GM19397 (cell line): ENCODE results near the gene TPGS1.

Source experiments
- ATAC-seq: cut with Tn5 transposase; IDR thresholded peaks from one replicate; pipeline ENCODE4 v1.9.1; 2021; ENCODE audit warnings: mild to moderate bottlenecking, moderate library complexity; ENCODE audit not compliant: unreplicated experiment

Gene TPGS1

DNA sequence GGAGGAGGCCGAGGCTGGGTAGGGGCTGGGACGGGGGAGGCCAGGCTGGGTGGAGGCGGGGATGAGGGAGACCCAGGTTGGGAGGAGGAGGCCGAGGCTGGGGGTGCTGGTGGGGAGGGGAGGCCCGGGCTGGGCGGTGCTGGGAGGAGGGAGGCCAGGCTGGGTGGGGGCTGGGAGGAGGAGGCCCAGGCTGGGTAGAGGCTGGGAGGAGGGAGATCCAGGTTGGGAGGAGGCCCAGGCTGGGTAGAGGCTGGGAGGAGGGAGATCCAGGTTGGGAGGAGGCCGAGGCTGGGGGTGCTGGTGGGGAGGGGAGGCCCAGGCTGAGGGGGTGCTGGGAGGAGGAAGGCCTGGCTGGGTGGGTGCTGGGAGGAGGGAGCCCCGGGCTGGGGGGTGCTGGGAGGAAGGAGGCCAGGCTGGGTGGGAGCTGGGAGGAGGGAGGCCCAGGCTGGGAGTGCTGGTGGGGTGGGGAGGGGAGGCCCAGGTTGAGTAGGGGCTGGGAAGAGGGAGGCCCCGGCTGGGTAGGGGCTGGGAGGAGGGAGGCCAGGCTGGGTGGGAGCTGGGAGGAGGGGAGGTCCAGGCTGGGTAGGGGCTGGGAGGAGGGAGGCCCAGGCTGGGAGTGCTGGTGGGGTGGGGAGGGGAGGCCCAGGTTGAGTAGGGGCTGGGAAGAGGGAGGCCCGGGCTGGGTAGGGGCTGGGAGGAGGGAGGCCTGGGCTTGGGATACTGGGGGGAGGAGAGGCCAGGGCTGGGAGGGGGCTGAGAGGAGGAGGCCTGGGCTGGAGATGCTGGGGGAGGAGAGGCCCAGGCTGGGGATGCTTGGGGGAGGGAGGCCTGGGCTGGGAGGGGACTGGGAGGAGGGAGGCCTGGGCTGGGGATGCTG, 10.7 kb downstream of the TPGS1 start:
- ATAC-seq = no peak

DNA sequence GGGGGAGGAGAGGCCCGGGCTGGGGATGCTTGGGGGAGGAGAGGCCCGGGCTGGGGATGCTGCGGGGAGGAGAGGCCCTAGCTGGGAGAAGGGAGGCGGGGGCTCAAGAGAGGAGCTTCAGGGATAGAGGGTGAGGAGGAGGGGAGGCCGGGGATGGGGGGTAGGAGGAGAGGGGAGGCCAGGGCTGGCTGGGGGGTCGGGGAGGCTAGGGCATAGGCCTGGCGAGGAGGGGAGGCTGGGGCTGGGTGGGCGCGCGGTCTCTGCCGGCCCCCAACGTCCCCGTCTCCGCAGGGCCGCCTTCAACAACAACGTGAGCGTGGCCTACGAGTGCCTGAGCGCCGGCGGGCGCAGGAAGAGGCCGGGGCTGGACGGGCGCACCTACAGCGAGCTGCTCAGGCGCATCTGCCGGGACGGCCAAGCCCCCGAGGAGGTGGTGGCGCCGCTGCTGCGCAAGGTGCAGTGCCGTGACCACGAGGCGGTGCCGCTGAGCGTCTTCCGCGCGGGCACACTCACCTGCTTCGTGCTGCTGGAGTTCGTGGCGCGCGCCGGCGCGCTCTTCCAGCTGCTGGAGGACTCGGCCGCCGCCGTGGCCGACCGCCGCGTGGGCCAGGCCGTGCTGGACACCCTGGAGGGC, 11.4 kb downstream of the TPGS1 start:
- ATAC-seq = no peak

DNA sequence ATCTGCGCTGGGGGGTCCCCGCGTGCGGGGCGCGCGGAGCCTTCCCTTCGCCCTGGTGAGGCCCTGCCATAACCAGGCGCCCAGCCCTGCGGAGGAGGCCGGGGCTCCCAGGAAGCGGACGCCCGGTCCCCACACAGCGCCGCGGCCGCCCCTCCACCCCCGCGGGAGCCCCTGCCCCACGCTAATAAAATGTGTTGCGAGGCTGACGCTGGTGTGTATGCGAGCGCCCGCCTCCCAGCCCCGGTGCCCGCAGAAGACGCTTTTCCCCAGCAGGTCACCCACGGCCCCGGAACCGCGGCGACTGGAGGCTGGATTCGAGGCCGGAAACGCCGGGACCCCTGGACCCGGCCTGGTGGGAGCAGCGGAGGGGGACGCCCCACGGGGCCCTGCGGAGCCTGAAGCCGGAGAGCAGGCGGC, 12.2 kb downstream of the TPGS1 start:
- ATAC-seq = no peak

DNA sequence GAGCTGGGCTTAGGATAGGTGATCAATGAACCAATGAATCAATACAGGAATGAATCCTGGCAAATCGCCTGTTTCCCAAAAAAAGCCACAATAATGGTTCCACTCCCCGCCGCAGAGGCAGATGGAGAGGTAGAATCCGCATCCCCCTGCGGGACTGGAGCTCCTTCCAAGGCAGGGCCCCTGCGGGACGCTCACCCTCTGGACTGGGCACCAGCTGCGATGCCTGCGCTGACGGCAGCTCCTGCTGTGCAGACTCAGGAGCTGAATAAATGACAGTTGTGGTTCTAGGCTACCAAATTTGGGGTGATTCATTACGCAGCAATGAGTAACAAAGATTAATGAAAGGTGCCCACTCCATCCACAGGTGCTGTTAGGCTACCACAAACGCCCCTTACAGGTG, 15.4 kb downstream of the TPGS1 start:
- no peak for ATAC-seq

DNA sequence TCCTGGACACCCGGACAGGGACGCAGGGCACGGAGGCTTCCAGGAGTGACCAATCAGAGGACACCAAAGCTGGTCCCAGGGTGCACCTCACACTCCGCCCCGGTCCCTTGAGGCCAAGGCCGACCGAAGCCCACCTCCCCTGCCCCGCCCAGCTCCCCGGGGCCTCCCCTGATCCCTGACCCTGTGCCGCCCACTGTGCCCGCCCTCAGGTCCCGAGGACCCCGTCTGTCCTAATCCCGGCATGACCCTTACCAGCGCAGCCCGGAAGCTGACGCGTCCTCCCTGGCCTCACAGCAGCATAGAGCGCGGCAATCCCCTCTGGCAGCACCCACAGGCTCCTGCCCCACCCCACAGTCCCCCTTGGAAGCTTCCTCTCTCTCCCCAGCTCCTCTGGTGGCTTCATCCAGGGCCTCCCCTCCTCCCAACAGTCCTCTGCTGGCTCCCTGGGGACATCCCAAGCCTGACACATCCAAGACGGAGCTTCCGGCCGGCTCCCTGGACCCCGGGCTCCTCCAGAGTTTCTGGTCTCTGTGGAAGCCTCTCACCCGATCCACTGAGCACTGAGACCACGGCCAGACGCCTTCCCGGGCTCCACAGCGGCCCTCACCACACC, 16.9 kb downstream of the TPGS1 start:
- no peak for ATAC-seq

DNA sequence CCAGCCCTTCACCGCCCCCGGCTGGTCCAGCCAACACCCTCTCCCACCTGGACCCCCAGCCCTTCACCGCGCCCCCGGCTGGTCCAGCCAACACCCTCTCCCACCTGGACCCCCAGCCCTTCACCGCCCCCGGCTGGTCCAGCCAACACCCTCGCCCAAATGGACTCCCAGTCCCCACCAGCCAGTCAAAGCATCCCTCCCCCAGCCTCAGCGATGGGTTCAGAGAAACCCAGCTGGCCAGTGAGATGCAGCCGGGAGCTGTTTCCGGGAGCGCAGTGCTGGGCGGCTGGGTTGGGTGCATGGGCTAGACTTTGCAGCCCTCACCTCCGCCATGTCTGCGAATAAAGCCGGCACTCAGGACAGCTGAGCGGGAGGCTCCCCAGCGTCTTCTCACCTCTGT, 17.7 kb downstream of the TPGS1 start:
- no peak for ATAC-seq

DNA sequence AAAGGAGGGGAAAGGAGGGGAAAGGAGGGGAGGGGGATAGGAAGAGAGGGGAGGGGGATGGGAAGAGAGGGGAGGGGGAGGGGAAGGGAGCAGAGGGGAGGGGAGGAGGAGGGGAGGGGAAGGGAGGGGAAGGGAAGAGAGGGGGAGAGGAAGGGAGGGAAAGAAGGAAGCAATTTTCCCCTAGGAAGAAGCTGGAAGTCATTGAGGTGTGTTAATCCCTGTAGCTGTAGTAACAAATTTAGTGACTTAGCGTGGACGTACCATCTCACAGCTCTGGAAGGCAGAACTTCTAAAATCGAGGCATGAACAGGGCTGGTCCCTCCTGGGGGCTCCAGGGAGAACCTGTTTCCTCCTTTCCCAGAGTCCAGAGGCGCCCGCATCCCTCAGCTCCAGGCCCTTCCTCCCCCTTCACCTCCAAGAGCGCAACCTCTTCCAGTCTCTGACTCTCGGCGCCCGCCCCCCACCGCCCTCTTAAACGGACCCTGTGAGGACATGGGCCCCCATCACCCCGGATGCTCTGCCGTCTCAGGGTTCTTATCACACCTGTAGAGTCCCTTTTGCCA, 18.6 kb downstream of the TPGS1 start:
- no peak for ATAC-seq

DNA sequence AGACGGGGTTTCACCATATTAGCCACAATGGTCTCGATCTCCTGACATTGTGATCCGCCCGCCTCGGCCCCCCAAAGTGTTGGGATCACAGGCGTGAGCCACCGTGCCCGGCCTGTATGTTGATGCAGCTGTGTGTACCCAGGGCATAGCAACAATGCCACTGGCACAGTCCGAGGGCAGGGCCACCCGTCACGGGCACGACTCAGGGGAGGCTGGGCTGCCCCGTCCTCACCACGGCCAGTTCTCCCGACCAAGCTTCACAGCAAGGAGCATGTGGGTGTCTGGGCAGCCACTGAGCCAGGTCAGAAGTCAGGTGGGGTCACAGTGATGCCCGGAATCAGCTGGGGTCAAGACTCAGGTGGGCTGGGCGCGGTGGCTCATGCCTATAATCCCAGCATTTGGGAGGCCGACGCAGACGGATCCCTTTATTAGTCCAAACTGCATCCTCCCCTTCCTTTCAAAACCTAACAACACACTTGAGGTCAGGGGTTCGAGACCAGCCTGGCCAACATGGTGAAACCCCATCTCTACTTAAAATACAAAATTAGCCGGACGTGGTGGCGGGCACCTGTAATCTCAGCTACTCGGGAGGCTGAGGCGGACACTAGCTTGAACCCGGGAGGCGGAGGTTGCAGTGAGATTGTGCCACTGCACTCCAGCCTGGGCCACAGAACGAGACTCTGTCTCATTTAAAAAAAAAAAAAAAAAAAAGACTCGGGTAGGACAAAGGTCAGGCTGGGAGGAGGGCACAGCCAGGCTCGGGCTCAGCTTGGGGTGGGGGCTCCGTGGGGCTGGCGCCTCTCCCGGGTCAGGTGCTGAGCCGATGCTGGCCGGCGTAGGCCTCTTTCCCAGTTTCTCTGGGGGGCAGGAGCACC, 23.1 kb downstream of the TPGS1 start:
- ATAC-seq = no peak

DNA sequence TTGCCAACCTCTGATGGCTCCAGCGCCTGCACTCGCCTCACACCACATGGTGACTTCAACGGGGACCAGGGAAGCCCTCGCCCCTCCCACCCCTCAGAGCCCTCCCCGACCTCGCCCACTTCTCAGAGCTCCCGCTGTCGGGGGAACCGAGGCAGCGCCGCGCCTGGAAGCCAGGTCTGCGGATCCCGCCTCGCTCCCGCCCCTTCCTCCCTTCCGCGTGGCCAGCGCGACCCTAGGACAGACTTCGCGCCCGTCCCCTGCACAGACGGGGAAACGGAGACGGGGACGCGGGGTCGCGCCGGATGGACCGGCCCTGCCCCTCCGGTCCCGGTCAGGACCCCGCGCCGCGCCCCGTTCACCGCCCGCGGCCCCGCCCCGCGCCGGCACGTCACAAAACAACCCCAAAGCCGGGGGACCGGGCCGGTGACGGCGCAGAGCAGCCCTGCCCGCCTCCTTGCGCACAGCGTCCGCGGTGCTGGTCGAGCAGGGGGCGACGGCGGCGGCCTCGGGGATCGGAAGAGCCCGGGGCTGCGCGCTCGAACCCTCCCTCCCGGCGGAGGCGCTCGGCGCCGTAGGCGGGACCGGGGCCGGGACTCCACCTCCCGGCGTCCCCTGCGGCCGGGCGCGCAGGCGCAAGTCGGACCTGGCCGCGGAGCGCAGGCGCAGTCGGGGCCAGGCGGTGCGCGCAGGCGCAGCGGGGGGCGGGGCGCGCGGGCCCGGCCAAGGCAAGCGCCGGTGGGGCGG, 23.9 kb downstream of the TPGS1 start:
- ATAC-seq = peak; percentile 73

DNA sequence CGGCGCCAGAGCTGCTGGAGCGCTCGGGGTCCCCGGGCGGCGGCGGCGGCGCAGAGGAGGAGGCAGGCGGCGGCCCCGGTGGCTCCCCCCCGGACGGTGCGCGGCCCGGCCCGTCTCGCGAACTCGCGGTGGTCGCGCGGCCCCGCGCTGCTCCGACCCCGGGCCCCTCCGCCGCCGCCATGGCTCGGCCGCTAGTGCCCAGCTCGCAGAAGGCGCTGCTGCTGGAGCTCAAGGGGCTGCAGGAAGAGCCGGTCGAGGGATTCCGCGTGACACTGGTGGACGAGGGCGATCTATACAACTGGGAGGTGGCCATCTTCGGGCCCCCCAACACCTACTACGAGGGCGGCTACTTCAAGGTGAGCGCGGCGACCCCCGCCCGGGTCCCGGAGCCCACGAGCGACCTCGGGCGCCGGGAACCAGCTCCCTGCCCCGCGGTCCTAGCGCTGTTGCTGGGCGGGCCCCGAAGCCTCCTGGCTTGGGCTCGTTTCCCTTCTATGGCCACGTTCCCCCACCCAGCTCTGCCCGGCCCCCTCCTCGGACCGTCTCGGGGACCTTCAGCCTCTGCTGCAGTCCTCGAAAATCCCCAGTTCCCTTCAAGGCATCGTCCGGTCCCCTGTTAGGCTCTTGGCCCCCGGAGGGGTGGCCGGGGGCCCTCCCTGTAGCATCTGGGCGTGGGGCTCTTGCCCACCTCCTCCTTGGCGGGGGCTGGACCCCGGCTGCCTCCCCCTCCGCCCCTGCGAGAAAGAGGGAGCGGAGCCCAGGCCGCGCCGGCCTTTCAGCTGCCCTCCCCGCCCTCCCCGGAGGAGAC, 24.7 kb downstream of the TPGS1 start, which contains the start of gene CDC34:
CDC34 (plus strand) TSS at position 8 of the 808 bp plus-strand sequence; CDS start at position 180, 172 bp downstream.
- ATAC-seq = peak; percentile 5

DNA sequence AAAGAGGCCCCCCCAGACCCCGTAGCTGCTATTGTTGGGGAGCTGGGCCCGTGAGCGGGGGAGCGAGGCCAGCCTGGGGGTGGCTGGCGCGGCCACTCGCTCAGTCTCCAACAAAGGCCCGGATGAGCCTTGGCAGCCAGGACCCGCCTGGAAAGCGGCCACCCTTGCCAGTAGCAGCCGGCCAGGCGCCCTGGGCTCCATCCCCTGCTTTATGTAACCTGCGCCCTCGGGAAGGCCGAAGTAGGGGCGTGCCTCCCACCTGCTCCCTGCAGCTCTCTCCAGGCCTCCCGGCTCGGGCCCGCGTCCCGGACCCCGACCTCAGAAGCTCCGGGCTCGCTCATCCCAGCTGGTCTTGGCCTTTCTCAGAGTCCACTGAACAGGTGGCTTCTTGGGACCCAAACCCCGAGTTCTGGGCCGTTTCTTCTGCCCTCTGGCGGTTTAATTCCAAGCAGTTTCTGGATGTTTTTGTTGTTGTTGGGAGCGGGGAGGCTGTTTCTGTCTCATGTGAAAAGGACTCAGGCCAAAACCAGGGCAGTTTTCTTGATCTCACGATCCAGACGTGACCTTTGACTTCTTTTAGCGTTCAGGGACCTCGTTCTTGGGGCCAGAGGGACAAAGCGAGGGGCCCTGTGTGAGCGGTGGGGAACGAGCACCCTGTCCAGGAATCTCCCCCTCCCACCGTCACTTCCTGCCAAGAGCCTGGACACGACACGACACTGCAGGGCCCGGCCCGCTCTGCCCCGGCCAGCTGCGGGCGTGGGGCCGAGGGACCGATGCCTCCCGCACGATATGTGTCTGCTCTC, 25.5 kb downstream of the TPGS1 start:
- ATAC-seq = no peak

DNA sequence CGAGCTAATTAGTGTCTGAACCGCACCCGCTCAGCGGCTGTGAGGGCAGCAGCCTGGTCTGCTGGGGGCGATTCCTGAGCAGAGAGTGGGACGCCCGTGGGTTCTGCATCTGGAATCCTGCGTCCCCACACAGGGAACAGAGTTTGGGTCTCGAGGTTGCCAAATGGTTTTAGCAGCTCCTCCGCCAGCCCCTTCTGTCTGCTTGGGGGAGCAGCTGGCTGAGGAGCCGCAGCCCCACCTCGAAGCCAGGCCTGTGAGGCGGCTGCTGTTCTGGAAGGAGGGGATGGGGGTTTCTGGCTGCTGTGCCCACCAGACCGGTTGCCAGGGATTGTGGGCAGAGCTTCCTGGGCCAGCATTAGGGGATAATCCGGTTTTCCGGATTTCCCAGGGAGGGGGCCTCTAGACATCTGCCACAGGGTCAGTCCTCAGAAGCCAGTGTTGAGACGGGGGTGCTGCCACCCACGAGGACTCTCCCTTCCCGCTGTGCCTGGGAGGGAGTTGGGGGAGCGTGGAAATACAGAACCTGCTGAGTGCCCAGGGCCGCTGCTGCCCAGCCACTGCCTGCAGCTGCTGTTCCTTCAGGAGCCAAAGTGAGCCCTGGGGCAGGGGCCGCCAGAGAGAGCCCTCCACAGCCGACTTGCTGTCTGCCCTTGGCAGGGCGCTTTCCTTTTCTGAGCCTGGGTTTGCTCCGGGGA, 26.2 kb downstream of the TPGS1 start:
- ATAC-seq = no peak

DNA sequence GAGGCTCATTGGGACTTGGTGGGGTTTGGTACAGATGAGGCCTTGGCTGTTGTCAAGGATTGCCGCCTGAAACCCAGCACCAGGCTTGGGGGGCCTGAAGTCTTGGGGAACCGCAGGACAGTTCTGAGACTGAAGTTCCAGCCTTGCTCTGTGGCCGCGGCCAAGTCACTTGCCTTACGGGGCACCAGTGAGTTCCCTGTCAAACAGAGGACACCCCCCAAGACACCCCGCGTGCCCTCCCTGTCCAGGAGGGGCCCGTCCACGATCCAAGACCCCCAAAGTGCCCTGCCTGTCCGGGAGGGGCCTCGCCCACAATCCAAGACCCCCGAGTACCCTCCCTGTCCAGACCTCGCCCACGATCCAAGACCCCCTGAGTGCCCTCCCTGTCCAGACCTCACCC, 26.8 kb downstream of the TPGS1 start:
- no peak for ATAC-seq

DNA sequence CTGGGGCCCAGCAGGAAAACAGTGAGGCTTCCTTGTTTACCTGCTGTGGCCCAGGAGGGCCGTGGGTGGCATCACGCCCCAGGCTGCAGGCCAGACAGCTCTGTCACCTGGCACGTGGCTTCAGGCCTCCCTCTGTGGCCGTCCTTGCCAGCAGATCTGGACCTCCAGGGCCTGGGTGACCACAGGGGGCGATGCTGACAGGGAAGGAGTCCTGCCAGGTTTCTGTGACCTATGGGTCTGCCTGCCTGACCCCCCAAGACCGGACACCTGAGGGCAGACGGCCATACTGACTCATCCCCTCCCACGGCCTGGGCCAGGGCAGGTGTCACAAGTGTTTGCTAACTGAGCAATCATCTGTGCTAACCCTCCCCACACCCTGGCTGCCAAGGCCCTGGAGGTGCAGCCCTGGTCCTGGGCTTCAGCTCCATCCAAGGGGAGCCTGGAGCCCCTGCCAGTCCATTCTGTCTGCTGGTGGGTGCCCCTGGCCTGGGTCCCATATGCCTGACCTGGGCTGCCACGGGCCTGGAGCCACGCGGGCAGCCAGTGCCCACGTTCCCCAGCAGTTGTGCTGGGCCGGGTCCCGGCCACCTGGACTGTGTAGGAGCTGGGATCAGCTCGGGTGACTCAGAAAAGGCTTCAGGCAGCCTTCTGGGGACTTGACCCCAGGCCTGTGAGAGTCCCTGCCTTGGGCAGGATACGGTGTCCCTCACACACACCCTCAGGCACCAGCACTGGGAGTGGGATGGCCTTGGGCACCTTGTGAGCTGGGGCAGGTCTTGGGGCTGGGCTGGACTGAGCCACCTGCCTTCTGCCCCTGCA, 27.9 kb downstream of the TPGS1 start:
- no peak for ATAC-seq

DNA sequence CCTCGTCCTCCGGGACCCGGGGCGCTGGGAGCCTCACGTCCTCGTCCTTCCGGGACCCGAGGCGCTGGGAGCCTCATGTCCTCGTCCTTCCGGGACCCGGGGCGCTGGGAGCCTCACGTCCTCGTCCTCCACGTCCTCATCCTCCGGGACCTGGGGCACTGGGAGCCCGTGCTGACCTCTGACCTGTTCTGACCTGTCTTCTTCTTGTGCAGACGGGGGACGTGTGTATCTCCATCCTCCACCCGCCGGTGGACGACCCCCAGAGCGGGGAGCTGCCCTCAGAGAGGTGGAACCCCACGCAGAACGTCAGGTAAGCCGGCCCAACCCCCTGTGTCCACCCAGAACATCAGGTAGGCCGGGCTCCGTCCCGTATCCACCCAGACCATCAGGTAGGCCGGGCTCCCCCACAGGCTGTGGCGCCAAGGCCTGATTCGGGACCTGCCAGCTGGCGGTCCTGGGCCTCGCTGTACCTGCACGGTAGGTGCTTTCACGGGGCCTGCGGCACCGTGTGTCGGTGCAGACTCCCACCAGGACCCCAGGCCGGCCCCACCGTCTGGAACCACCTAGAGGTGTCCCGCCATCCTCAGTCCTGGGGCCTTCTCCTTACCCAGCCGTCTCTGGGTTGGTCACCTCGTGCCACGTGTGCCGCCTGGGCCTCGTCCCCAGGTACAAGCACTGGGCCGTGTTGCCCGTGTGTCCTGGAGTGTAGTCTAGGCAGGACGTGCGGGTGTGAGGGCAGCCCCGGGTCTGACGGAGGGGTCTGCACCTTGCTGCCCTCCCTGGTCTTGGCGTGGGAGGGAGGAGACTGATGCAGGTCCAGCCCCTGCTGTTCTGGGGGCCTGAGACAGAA, 29.0 kb downstream of the TPGS1 start:
- no peak for ATAC-seq

DNA sequence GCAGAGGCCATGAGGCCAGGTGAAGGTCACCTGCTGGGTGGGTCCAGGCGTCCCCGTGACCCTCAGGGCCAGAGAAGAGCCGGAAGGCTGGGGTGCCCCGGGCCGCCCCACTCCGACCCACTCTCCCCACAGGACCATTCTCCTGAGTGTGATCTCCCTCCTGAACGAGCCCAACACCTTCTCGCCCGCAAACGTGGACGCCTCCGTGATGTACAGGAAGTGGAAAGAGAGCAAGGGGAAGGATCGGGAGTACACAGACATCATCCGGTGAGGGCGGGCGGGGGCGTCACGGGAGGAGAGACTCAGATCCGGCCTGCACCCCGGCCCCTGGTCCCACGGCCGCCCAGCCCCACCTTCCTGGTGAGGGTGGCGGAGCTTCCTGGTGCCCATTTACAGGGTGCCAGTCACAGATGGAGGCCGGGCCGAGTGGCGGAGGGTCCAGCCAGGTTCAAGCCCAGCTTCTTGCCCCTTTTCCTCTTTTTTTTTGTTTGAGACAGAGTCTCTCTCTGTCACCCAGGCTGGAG, 29.6 kb downstream of the TPGS1 start:
- ATAC-seq = no peak
